ENCODE results near the gene SMIM3.
"Not testable (repeated sequence)": the region's sequence is repeated elsewhere in the genome, so short reads cannot be mapped to it uniquely, and the experiment has no call there.

Gene SMIM3

DNA sequence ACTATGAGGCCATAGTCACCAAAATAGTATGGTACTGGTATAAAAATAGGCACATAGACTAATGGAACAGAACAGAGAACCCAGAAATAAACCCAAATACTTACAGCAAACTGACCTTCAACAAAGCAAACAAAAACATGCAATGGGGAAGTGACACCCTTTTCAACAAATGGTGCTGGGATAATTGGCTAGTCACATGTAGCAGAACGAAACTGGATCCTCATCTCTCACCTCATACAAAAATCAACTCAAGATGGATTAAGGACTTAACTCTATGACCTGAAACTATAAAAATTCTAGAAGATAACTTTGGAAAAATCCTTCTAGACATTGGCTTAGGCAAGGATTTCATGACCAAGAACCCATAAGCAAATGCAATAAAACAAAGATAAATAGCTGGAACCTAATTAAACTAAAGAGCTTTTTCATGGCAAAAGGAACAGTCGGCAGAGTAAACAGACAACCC lies 14.9 kb downstream of the SMIM3 start:
- DNase-seq (ENCODE audit: low read depth in 2 of 2) = not testable (repeated sequence)

DNA sequence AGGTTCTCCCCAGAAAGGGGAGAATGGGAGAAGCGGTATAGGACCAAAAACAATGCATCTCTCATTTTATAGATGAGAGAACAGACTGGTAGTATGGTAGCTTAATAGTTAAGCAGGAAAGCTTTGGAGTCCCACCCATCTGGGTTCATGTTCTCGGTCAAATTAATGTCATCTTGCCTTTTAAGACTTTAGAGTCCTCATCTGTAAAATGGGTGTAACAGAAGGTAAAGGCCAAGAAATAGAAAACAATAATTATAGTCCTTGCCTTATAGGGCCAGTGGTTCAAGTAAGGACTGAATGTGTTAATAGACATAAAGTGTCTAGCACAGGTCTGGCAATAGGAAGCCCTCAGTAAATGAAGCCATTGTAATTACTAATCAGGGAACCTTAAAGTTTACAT lies 16.4 kb downstream of the SMIM3 start:
- DNase-seq (ENCODE audit: low read depth in 2 of 2) = no peak

DNA sequence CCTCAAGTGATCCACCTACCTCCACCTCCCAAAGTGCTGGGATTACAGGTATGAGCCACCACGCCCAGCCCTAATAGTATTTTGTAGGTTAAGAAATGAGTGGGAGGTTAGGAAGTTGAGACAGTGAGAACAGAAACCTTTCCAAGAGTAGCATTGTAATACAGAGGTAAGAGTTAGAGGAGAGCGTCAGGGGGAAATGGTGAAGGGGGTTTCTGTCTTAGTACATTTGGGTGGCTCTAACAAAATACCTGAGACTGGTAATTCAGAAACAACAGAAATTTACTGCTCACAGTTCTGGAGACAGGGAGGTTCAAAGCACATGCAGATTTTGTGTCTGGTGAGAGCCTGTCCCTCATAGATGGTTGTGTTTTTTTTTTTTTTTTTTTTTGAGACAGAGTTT lies 18.8 kb downstream of the SMIM3 start:
- DNase-seq (ENCODE audit: low read depth in 2 of 2) = no peak

GRCh38 chr5:150801117-150801927 lies 22.8 kb downstream of the SMIM3 start:
- DNase-seq (ENCODE audit: low read depth in 2 of 2) = no peak

DNA sequence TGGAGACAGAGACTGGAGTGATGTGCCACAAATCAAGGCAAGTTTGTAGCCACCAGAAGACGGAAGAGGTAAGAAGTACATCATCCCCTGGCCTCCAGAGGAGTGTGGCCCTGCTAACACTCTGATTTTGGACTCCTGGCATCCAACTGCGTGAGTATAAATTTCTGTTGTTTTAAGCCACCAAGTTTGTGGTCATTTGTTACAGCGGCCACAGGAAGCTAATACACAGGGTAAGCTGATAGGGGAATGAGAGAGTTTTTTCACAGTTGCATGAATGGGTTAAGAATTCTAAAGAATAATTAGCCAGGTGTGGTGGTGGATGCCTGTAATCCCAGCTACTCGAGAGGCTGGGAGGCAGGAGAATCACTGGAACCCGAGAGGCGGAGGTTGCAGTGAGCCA lies 25.8 kb downstream of the SMIM3 start:
- DNase-seq (ENCODE audit: low read depth in 2 of 2) = no peak

DNA sequence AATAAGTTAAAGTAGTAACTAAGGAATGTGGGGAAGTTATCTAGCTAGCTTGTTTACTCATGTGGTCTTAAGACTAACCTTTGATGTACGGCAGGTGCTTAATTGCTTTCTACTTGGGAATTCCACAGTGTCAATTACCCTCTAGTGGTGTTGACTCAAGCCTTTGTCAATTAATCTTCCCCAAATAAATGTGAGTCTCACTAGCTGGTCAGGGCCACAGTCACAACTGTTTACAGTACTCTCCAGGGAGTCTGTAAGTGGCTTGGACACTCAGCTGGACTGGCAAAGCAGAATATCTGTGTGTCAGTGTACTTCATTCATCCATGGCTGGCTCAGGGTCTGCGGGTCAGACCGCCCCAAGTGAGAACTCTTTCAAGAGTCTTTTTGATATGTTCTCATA lies 30.8 kb downstream of the SMIM3 start:
- no peak for DNase-seq (ENCODE audit: low read depth in 2 of 2)

- no peak for DNase-seq (ENCODE audit: low read depth in 2 of 2)
Measured at GRCh38 chr5:150815010-150815409, 36.5 kb downstream of the SMIM3 start.

DNA sequence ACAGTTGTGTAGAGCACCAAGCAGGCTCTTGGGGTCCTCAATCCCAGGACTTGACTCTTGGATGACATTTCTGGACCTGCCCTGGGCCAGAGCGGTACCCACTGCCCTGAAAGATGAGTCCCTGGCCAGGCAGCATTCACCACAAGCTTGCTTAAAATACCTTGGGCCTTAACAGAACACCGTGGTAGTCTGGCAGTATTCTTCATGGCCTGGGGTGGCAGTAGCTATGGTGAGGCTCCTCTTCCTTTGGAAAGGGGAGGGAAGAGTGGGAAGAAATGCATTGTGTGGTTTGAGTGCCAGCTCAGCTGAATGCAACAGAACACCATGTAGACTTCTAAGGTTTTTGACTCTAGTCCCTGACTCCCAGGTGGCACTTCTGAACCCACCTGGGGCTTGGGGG lies 38.4 kb downstream of the SMIM3 start:
- no peak for DNase-seq (ENCODE audit: low read depth in 2 of 2)

GRCh38 chr5:150829744-150830143 lies 51.2 kb downstream of the SMIM3 start:
- DNase-seq (ENCODE audit: low read depth in 2 of 2) = no peak

DNA sequence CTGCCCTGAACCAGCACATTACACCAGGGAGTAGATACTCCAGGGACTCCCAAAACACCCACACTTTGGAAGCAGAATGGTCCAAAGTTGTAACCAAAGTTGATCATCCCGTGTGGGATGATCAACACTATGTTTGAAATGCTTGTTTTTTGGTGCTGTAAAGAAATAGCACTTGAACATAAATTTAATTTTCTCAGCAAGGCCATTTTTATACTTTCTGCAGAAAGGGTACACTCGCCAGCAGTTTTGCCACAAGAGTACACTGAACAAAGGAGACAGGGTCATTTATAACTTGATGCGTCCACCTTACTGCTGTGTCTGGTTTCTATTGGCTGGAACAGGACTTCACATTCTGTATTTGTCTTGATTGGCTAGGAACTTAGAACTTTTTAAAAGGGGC lies 53.3 kb downstream of the SMIM3 start:
- DNase-seq (ENCODE audit: low read depth in 2 of 2) = not testable (repeated sequence)

DNA sequence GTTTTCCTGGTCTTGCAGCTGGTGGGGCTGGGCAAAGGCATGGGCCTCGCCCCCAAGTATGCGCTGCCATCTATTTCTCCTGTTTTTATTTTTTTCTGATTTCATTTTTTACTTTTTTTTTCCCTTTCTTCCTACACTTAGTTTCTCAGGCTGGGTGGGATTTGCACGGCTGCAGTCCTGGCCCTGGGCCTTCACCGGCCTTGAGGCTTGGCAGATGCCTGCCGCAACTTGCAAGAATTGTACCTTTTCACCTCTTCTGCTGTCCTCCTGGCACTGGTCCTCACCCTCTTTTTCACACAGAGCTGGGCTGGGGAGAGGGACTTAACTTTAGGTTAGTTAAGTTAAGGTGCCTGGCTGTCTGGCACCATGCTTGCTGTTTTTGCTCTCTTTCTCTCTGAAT lies 57.5 kb downstream of the SMIM3 start:
- DNase-seq (ENCODE audit: low read depth in 2 of 2) = no peak

DNA sequence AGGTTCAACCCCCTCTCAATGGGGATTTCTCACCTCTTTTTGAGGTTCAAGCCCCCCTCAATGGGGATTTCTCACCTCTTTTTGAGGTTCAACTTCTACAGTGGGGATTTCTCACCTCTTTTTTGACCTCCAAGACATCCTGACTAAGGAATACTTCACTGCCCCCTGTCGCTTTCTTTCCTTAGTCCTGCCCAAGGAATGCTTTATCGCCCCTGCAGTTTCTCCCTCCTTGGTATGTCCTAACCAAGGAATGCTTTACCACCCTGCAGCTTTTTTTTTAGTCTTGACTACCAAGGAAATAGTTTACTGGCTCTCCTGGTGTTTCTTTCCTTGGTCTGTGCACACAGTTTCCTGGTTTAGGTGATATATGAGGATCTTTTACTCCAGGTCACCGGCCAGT lies 58.1 kb downstream of the SMIM3 start:
- no peak for DNase-seq (ENCODE audit: low read depth in 2 of 2)

GRCh38 chr5:150845185-150845859 lies 66.8 kb downstream of the SMIM3 start:
- not testable (repeated sequence) for DNase-seq (ENCODE audit: low read depth in 2 of 2)

DNA sequence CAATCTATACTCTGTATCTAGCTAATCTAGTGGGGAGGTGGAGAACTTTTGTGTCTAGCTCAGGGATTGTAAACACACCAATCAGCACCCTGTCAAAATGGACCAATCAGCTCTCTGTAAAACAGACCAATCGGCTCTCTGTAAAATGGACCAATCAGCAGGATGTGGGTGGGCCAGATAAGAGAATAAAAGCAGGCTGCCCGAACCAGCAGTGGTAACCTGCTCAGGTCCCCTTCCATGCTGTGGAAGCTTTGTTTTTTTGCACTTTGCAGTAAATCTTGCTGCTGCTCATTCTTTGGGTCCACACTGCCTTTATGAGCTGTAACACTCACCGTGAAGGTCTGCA lies 67.7 kb downstream of the SMIM3 start, which contains the start of gene IRGM:
TSS of gene IRGM (plus strand) at position 214 of the 346 bp plus-strand sequence. CDS start 1,603 bp downstream, outside the sequence.
- not testable (repeated sequence) for DNase-seq (ENCODE audit: low read depth in 2 of 2)
